ENCODE measurements around the gene DENND5B.

- TF ChIP-seq YY1 (IDR thresholded peaks at IDR 0.05; ENCODE audit: low read depth, low read length) (no peak), ZSCAN29 (IDR thresholded peaks at IDR 0.05) (no peak), RFX5 (IDR thresholded peaks at IDR 0.05; ENCODE audit: low read depth, low read length) (no peak), FOS (IDR thresholded peaks at IDR 0.05; ENCODE audit: borderline replicate concordance, extremely low read depth, insufficient read length) (no peak), HCFC1 (IDR thresholded peaks at IDR 0.05; ENCODE audit: low read length) (no peak), ZNF217 (IDR thresholded peaks at IDR 0.05) (no peak), KLF5 (IDR thresholded peaks at IDR 0.05; ENCODE audit: partially characterized antibody) (no peak), CTCF (IDR thresholded peaks at IDR 0.05 in 2 of 3, conservative IDR thresholded peaks at IDR 0.05 in 1 of 3; ENCODE audit: control insufficient read depth in 2 of 3, extremely low read depth in 1 of 3, insufficient read depth in 1 of 3, low read depth in 3 of 3, low read length in 3 of 3) (no peak), DPF2 (IDR thresholded peaks at IDR 0.05) (no peak)
Measured at GRCh38 chr12:31582155-31582554, 8.8 kb downstream of the DENND5B start.

Data from GM12878 (cell line).